ENCODE measurements around the gene FAM240B.

DNA sequence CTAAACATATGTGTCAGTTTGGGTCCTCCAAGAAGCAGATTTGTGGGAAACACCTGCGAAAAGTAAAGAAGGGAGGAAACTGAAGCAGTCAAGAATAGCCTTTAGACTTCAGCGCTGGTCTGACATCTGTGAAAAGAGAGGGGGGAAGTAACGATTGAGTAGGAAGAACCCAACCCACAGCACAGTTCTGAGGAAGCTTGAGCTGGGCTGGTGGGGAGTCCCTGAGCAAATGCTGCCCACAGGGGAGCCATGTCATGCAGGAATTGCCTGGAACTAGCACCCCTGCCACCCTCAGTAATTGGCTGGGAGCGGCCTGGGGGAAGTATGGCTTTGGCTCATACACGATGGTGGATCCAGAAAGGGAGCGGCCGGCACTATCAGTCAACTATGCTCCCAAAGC is 20.6 kb downstream of the FAM240B start:
- TF ChIP-seq, protein P1, sequence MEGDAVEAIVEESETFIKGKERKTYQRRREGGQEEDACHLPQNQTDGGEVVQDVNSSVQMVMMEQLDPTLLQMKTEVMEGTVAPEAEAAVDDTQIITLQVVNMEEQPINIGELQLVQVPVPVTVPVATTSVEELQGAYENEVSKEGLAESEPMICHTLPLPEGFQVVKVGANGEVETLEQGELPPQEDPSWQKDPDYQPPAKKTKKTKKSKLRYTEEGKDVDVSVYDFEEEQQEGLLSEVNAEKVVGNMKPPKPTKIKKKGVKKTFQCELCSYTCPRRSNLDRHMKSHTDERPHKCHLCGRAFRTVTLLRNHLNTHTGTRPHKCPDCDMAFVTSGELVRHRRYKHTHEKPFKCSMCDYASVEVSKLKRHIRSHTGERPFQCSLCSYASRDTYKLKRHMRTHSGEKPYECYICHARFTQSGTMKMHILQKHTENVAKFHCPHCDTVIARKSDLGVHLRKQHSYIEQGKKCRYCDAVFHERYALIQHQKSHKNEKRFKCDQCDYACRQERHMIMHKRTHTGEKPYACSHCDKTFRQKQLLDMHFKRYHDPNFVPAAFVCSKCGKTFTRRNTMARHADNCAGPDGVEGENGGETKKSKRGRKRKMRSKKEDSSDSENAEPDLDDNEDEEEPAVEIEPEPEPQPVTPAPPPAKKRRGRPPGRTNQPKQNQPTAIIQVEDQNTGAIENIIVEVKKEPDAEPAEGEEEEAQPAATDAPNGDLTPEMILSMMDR (conservative IDR thresholded peaks at IDR 0.05; ENCODE audit: low read depth, low read length) = no peak
- TF ChIP-seq EZH2phosphoT487 (IDR thresholded peaks at IDR 0.05; ENCODE audit: borderline replicate concordance, low read length) (no peak), EZH2 (IDR thresholded peaks at IDR 0.05; ENCODE audit: low read length, unreplicated experiment) (no peak)
